Putamen (tissue), 1 donor: Measurements from ENCODE around the gene MAPK8IP1.
A peak's percentile ranks its signal among the peaks of the same experiment; 100 is the strongest.

Experiments
- DNase-seq: peaks from one replicate; pipeline ENCODE4 v3.0.0-alpha.2; 2016; ENCODE audit warnings: low spot score

MAPK8IP1 gene

GRCh38 chr11:45909594-45910475 lies 24.4 kb downstream of the MAPK8IP1 start:
- no peak for DNase-seq

- no peak for DNase-seq
Measured at GRCh38 chr11:45910623-45911022, 25.2 kb downstream of the MAPK8IP1 start.

GRCh38 chr11:45913514-45913913 lies 28.1 kb downstream of the MAPK8IP1 start:
- no peak for DNase-seq

GRCh38 chr11:45913942-45914635 lies 28.6 kb downstream of the MAPK8IP1 start:
- DNase-seq: no peak

- no peak for DNase-seq
Measured at GRCh38 chr11:45915446-45915845, 30.0 kb downstream of the MAPK8IP1 start.

GRCh38 chr11:45917286-45917622 lies 31.8 kb downstream of the MAPK8IP1 start:
- no peak for DNase-seq

GRCh38 chr11:45917623-45918330 lies 32.3 kb downstream of the MAPK8IP1 start, which contains the start of gene PEX16:
Gene PEX16 (minus strand): TSS chr11:45917877. CDS start chr11:45917811, 66 bp downstream.
- DNase-seq: peak; percentile 98

GRCh38 chr11:45918331-45918941 lies 33.0 kb downstream of the MAPK8IP1 start:
- peak; percentile 80 for DNase-seq

GRCh38 chr11:45918962-45919675 lies 33.7 kb downstream of the MAPK8IP1 start:
- no peak for DNase-seq

GRCh38 chr11:45919806-45920530 lies 34.5 kb downstream of the MAPK8IP1 start:
- no peak for DNase-seq

- DNase-seq: no peak
Measured at GRCh38 chr11:45920531-45921477, 35.4 kb downstream of the MAPK8IP1 start.

GRCh38 chr11:45921561-45922424 lies 36.3 kb downstream of the MAPK8IP1 start:
- no peak for DNase-seq

GRCh38 chr11:45922425-45923082 lies 37.1 kb downstream of the MAPK8IP1 start, which contains the start of gene LARGE2:
Gene LARGE2 (plus strand): TSS chr11:45922656. CDS start chr11:45922883, 227 bp downstream.
- DNase-seq: no peak

GRCh38 chr11:45924036-45924915 lies 38.8 kb downstream of the MAPK8IP1 start:
- DNase-seq: no peak

GRCh38 chr11:45924927-45925326 lies 39.5 kb downstream of the MAPK8IP1 start:
- no peak for DNase-seq

- DNase-seq: no peak
Measured at GRCh38 chr11:45925550-45925949, 40.1 kb downstream of the MAPK8IP1 start.

GRCh38 chr11:45926001-45926401 lies 40.5 kb downstream of the MAPK8IP1 start:
- no peak for DNase-seq
